ENCODE measurements around the gene NCOA5. TPM values are rescaled to one million over a fixed set of nuclear protein-coding genes. Genes with fewer than 3 reads are reported as not detected.

The NCOA5 gene
- total and polyA plus RNA-seq, 2 experiments from 2014 or later = 24.0 to 26.2 TPM

GRCh38 chr20:46014517-46015396, 75.0 kb downstream of the NCOA5 start:
- Histone ChIP-seq H3K4me1 (ENCODE audit: insufficient read depth) (peaks cover 6% of the 10 kb centered on the region), H3K4me2 (peak overlapping the region; percentile 83), H3K9me3 (ENCODE audit: low read depth) (no peaks in the 10 kb centered on the region), H3K27me3 (peaks cover 21% of the 10 kb centered on the region), H3K36me3 (replicated peaks; ENCODE audit: insufficient read depth, low read depth) (no peaks in the 10 kb centered on the region), H4K20me1 (ENCODE audit: insufficient read depth, poor library complexity, severe bottlenecking) (no peaks in the 10 kb centered on the region), H3K9me2 (replicated peaks; ENCODE audit: insufficient read depth) (no peaks in the 10 kb centered on the region), H3K27ac (no peak overlapping the region), H2AFZ (no peak overlapping the region), H3K4me3 (no peak overlapping the region), H3K79me2 (no peaks in the 10 kb centered on the region)
- DNase-seq (ENCODE audit: low spot score) = no peak
- TF ChIP-seq EZH2phosphoT487 (IDR thresholded peaks at IDR 0.05; ENCODE audit: low read depth, severe bottlenecking, unreplicated experiment) (no peak), EZH2 (IDR thresholded peaks at IDR 0.05; ENCODE audit: borderline replicate concordance) (no peak)
- TF ChIP-seq, protein P1, sequence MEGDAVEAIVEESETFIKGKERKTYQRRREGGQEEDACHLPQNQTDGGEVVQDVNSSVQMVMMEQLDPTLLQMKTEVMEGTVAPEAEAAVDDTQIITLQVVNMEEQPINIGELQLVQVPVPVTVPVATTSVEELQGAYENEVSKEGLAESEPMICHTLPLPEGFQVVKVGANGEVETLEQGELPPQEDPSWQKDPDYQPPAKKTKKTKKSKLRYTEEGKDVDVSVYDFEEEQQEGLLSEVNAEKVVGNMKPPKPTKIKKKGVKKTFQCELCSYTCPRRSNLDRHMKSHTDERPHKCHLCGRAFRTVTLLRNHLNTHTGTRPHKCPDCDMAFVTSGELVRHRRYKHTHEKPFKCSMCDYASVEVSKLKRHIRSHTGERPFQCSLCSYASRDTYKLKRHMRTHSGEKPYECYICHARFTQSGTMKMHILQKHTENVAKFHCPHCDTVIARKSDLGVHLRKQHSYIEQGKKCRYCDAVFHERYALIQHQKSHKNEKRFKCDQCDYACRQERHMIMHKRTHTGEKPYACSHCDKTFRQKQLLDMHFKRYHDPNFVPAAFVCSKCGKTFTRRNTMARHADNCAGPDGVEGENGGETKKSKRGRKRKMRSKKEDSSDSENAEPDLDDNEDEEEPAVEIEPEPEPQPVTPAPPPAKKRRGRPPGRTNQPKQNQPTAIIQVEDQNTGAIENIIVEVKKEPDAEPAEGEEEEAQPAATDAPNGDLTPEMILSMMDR (IDR thresholded peaks at IDR 0.05; ENCODE audit: poor library complexity) = no peak
- WGBS (ENCODE audit: low lambda C conversion rate, missing lambda C conversion rate) = 77% methylated on average over 7 of the region's 7 CpGs

GRCh38 chr20:46013829-46014516, 75.8 kb downstream of the NCOA5 start:
- no peak overlapping the region for H3K27ac ChIP-seq
- H3K9me2 ChIP-seq (replicated peaks; ENCODE audit: insufficient read depth) = no peaks in the 10 kb centered on the region
- peak overlapping the region; percentile 60 for H2AFZ ChIP-seq
- no peaks in the 10 kb centered on the region for H3K79me2 ChIP-seq
- 2% methylated on average over 63 of the region's 67 CpGs for WGBS (ENCODE audit: low lambda C conversion rate, missing lambda C conversion rate)
- peak overlapping the region; percentile 83 for H3K4me2 ChIP-seq
- DNase-seq (ENCODE audit: low spot score) = peak; percentile 84
- peaks cover 18% of the 10 kb centered on the region for H3K27me3 ChIP-seq
- no peaks in the 10 kb centered on the region for H4K20me1 ChIP-seq (ENCODE audit: insufficient read depth, poor library complexity, severe bottlenecking)
- H3K36me3 ChIP-seq (replicated peaks; ENCODE audit: insufficient read depth, low read depth) = no peaks in the 10 kb centered on the region
- TF ChIP-seq EZH2 (IDR thresholded peaks at IDR 0.05; ENCODE audit: borderline replicate concordance) = no peak
- TF ChIP-seq, protein P1 (IDR thresholded peaks at IDR 0.05; ENCODE audit: poor library complexity) = peak; percentile 58
- H3K9me3 ChIP-seq (ENCODE audit: low read depth) = no peaks in the 10 kb centered on the region
- peaks cover 6% of the 10 kb centered on the region for H3K4me1 ChIP-seq (ENCODE audit: insufficient read depth)
- peak overlapping the region; percentile 10 for H3K4me3 ChIP-seq

DNA sequence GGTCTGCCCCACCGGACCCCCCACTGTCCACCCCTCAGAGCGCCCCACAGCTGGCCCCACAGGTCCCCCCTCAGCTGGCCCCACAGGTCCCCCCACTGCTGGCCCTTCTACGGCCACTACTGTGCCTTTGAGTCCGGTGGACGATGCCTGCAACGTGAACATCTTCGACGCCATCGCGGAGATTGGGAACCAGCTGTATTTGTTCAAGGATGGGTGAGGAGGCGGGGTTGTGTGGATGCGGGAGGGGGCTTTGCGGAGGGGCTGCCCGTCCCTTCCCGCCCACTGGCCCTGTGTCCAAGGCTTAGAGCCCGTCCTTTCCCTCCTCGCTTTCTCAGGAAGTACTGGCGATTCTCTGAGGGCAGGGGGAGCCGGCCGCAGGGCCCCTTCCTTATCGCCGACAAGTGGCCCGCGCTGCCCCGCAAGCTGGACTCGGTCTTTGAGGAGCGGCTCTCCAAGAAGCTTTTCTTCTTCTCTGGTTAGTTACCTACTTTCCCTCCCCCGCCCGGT, 76.4 kb downstream of the NCOA5 start:
- H3K79me2 ChIP-seq = no peaks in the 10 kb centered on the region
- no peaks in the 10 kb centered on the region for H3K36me3 ChIP-seq (replicated peaks; ENCODE audit: insufficient read depth, low read depth)
- whole genome bisulfite sequencing (ENCODE audit: low lambda C conversion rate, missing lambda C conversion rate) = 39% methylated on average over 26 of the region's 29 CpGs
- peaks cover 6% of the 10 kb centered on the region for H3K4me1 ChIP-seq (ENCODE audit: insufficient read depth)
- H3K9me3 ChIP-seq (ENCODE audit: low read depth) = no peaks in the 10 kb centered on the region
- H3K27ac ChIP-seq = no peak overlapping the region
- H2AFZ ChIP-seq = no peak overlapping the region
- no peaks in the 10 kb centered on the region for H3K9me2 ChIP-seq (replicated peaks; ENCODE audit: insufficient read depth)
- H3K4me2 ChIP-seq = peak overlapping the region; percentile 83
- no peak overlapping the region for H3K4me3 ChIP-seq
- peaks cover 16% of the 10 kb centered on the region for H3K27me3 ChIP-seq
- TF ChIP-seq EZH2 (IDR thresholded peaks at IDR 0.05; ENCODE audit: borderline replicate concordance) (no peak), EZH2phosphoT487 (IDR thresholded peaks at IDR 0.05; ENCODE audit: low read depth, severe bottlenecking, unreplicated experiment) (no peak)
- TF ChIP-seq, protein P1 (IDR thresholded peaks at IDR 0.05; ENCODE audit: poor library complexity) = no peak
- H4K20me1 ChIP-seq (ENCODE audit: insufficient read depth, poor library complexity, severe bottlenecking) = no peaks in the 10 kb centered on the region
- no peak for DNase-seq (ENCODE audit: low spot score)
